DOHH2 (cell line): ENCODE measurements around the gene TBL3.

ENCODE experiments used
- H3F3A ChIP-seq: fragments of 200-600 bp; sonication (generic), shearing (Covaris generic); 2 replicates; pipeline ENCODE4 v1.6.0; 2016; ENCODE audit warnings: antibody characterized with exemption, mild to moderate bottlenecking; ENCODE audit not compliant: control insufficient read depth, insufficient read depth
- H3K27ac ChIP-seq: fragments of 200-600 bp; sonication (generic); 2 replicates; pipeline ENCODE4 v1.5.1; 2014; ENCODE audit warnings: low read depth, mild to moderate bottlenecking, low read length, moderate library complexity
- H3K27me3 ChIP-seq: fragments of 200-600 bp; sonication (generic); 2 replicates; pipeline ENCODE4 v1.6.1; 2014; ENCODE audit warnings: mild to moderate bottlenecking, low read length, mixed read lengths; ENCODE audit not compliant: control insufficient read depth
- H3K36me3 ChIP-seq: fragments of 200-600 bp; sonication (generic); 2 replicates; pipeline ENCODE4 v1.6.1; 2014; ENCODE audit warnings: mild to moderate bottlenecking, low read length, moderate library complexity, mixed read lengths; ENCODE audit not compliant: control insufficient read depth
- H3K4me1 ChIP-seq: fragments of 200-600 bp; sonication (generic); 2 replicates; pipeline ENCODE4 v1.6.1; 2014; ENCODE audit warnings: mild to moderate bottlenecking, low read length, mixed read lengths; ENCODE audit not compliant: control insufficient read depth
- H3K4me2 ChIP-seq: fragments of 200-600 bp; sonication (generic); 2 replicates; pipeline ENCODE4 v1.6.0; 2014; ENCODE audit warnings: mild to moderate bottlenecking, low read length, moderate library complexity
- H3K4me3 ChIP-seq: fragments of 200-600 bp; sonication (generic); 2 replicates; pipeline ENCODE4 v1.5.1; 2014; ENCODE audit warnings: mild to moderate bottlenecking, low read length, mixed read lengths
- H3K79me2 ChIP-seq: fragments of 200-600 bp; sonication (generic); 2 replicates; pipeline ENCODE4 v1.6.1; 2014; ENCODE audit warnings: mild to moderate bottlenecking, low read length, mixed read lengths; ENCODE audit not compliant: control insufficient read depth
- H3K9me2 ChIP-seq: fragments of 200-600 bp; sonication (generic); replicated peaks from 2 replicates; pipeline ENCODE4 v1.6.1; 2014; ENCODE audit warnings: mild to moderate bottlenecking, low read length, mixed read lengths; ENCODE audit not compliant: control insufficient read depth
- H3K9me3 ChIP-seq: fragments of 200-600 bp; sonication (generic); 2 replicates; pipeline ENCODE4 v1.6.1; 2014; ENCODE audit warnings: antibody characterized with exemption, low read length, mixed read lengths; ENCODE audit not compliant: control insufficient read depth, insufficient read depth
- H4K20me1 ChIP-seq: fragments of 200-600 bp; sonication (generic); 2 replicates; pipeline ENCODE4 v1.6.0; 2014; ENCODE audit warnings: low read depth, mild to moderate bottlenecking, antibody characterized with exemption, low read length, moderate library complexity; ENCODE audit not compliant: control insufficient read depth, insufficient read depth
- CTCF ChIP-seq: fragments of 200-600 bp; sonication (generic); IDR thresholded peaks from one replicate; pipeline ENCODE4 v1.5.1; 2014; ENCODE audit warnings: antibody characterized with exemption, mild to moderate bottlenecking, low read depth, low read length; ENCODE audit not compliant: poor library complexity, severe bottlenecking
- EZH2phosphoT487 ChIP-seq: fragments of 200-600 bp; sonication (generic); IDR thresholded peaks from 2 replicates; pipeline ENCODE4 v1.6.1; 2017; ENCODE audit warnings: borderline replicate concordance, mild to moderate bottlenecking, antibody characterized with exemption, low read length, moderate library complexity, mixed read lengths

TBL3 gene

GRCh38 chr16:1974157-1975070 lies 2.6 kb downstream of the TBL3 start:
- Histone ChIP-seq H3F3A (peaks cover 5% of the 10 kb centered on the region), H4K20me1 (no peaks in the 10 kb centered on the region), H3K4me1 (peaks cover 26% of the 10 kb centered on the region), H3K27ac (no peak overlapping the region), H3K36me3 (peaks cover 60% of the 10 kb centered on the region), H3K4me2 (no peak overlapping the region), H3K79me2 (peaks cover 39% of the 10 kb centered on the region), H3K9me3 (no peaks in the 10 kb centered on the region), H3K4me3 (no peak overlapping the region), H3K27me3 (0 out of 2 replicates have a peak, but pooled peaks cover 1% of the 10 kb centered on the region), H3K9me2 (no peaks in the 10 kb centered on the region)
- TF ChIP-seq EZH2phosphoT487, result no peak
- TF ChIP-seq CTCF, result no peak

GRCh38 chr16:1975432-1976215 lies 3.8 kb downstream of the TBL3 start:
- Histone ChIP-seq H3K9me2 (no peaks in the 10 kb centered on the region), H4K20me1 (no peaks in the 10 kb centered on the region), H3K4me1 (peaks cover 22% of the 10 kb centered on the region), H3K4me3 (no peak overlapping the region), H3K27ac (no peak overlapping the region), H3K27me3 (peaks cover 7% of the 10 kb centered on the region), H3K4me2 (no peak overlapping the region), H3K9me3 (no peaks in the 10 kb centered on the region), H3K36me3 (peaks cover 60% of the 10 kb centered on the region), H3K79me2 (peaks cover 39% of the 10 kb centered on the region), H3F3A (no peaks in the 10 kb centered on the region)
- TF ChIP-seq CTCF (no peak), EZH2phosphoT487 (no peak)

- peaks cover 33% of the 10 kb centered on the region for H3K79me2 ChIP-seq
- H3F3A ChIP-seq, result peaks cover 2% of the 10 kb centered on the region; the same call in 1 of the 2 replicates
- no peak overlapping the region for H3K27ac ChIP-seq
- H4K20me1 ChIP-seq, result no peaks in the 10 kb centered on the region
- peaks cover 12% of the 10 kb centered on the region for H3K27me3 ChIP-seq
- peaks cover 60% of the 10 kb centered on the region for H3K36me3 ChIP-seq
- peaks cover 18% of the 10 kb centered on the region for H3K4me1 ChIP-seq
- H3K9me2 ChIP-seq, result no peaks in the 10 kb centered on the region
- H3K9me3 ChIP-seq, result no peaks in the 10 kb centered on the region
- H3K4me3 ChIP-seq, result no peak overlapping the region
- TF ChIP-seq CTCF (no peak), EZH2phosphoT487 (no peak)
- no peak overlapping the region for H3K4me2 ChIP-seq
Measured at GRCh38 chr16:1976216-1976520, 4.3 kb downstream of the TBL3 start.
